IPS-NIHi7 (cell line): ENCODE measurements around the gene MCTP1.
"Not testable (repeated sequence)": the region's sequence is repeated elsewhere in the genome, so short reads cannot be mapped to it uniquely, and the experiment has no call there.

Source experiments
- DNase-seq: peaks from one replicate; pipeline ENCODE4 v3.0.0; 2012; ENCODE audit warnings: mixed read lengths; ENCODE audit errors: extremely low spot score

MCTP1 gene

GRCh38 chr5:95252801-95253200, 32.1 kb downstream of the MCTP1 start:
- no peak for DNase-seq

- DNase-seq: no peak
These were observed 33.7 kb downstream of the MCTP1 start for GRCh38 chr5:95251185-95251584.

- no peak for DNase-seq
These were observed 40.4 kb downstream of the MCTP1 start for GRCh38 chr5:95244479-95244878.

GRCh38 chr5:95241635-95242034, 43.3 kb downstream of the MCTP1 start:
- DNase-seq: no peak

GRCh38 chr5:95241161-95241560, 43.7 kb downstream of the MCTP1 start:
- no peak for DNase-seq

GRCh38 chr5:95238560-95239325, 46.2 kb downstream of the MCTP1 start:
- no peak for DNase-seq

GRCh38 chr5:95237324-95237723, 47.6 kb downstream of the MCTP1 start:
- peak; percentile 24 for DNase-seq

GRCh38 chr5:95235439-95235982, 49.4 kb downstream of the MCTP1 start:
- DNase-seq: no peak

- no peak for DNase-seq
These were observed 55.2 kb downstream of the MCTP1 start for GRCh38 chr5:95229646-95230045.

- DNase-seq: no peak
These were observed 60.0 kb downstream of the MCTP1 start for GRCh38 chr5:95224701-95225459.

GRCh38 chr5:95223566-95224258, 61.2 kb downstream of the MCTP1 start:
- DNase-seq: no peak

- no peak for DNase-seq
These were observed 62.1 kb downstream of the MCTP1 start for GRCh38 chr5:95222836-95223235.

- no peak for DNase-seq
These were observed 63.7 kb downstream of the MCTP1 start for GRCh38 chr5:95221234-95221633.

- no peak for DNase-seq
These were observed 64.5 kb downstream of the MCTP1 start for GRCh38 chr5:95220381-95220780.

GRCh38 chr5:95219411-95219810, 65.5 kb downstream of the MCTP1 start:
- no peak for DNase-seq

- no peak for DNase-seq
These were observed 67.0 kb downstream of the MCTP1 start for GRCh38 chr5:95217881-95218280.

- DNase-seq: no peak
These were observed 67.5 kb downstream of the MCTP1 start for GRCh38 chr5:95217351-95217750.

GRCh38 chr5:95216136-95216955, 68.5 kb downstream of the MCTP1 start:
- no peak for DNase-seq

GRCh38 chr5:95207811-95208210, 77.1 kb downstream of the MCTP1 start:
- not testable (repeated sequence) for DNase-seq

GRCh38 chr5:95194856-95195255, 90.0 kb downstream of the MCTP1 start:
- no peak for DNase-seq

GRCh38 chr5:95191330-95191729, 93.6 kb downstream of the MCTP1 start:
- DNase-seq: no peak
